Brain microvascular endothelial cell (primary cell): ENCODE measurements around the gene MX1.

Experiments
- DNase-seq: peaks from one replicate; pipeline ENCODE4 v3.0.0-alpha.2; 2020
- H3K27ac ChIP-seq: fragments of 250-450 bp; sonication (Bioruptor Pico); 2 replicates; pipeline ENCODE4 v1.5.1; 2020; ENCODE audit warnings: mild to moderate bottlenecking, moderate library complexity
- H3K27me3 ChIP-seq: fragments of 250-450 bp; sonication (Bioruptor Pico); replicated peaks from 2 replicates; pipeline ENCODE4 v1.5.1; 2020; ENCODE audit warnings: mild to moderate bottlenecking
- H3K36me3 ChIP-seq: fragments of 250-450 bp; sonication (Bioruptor Pico); replicated peaks from 2 replicates; pipeline ENCODE4 v1.5.1; 2020; ENCODE audit warnings: mild to moderate bottlenecking
- H3K4me3 ChIP-seq: 2 replicates; pipeline ENCODE4 v1.5.1; 2011; ENCODE audit warnings: low read depth, mild to moderate bottlenecking, control low read depth, low read length, moderate library complexity
- CTCF ChIP-seq: IDR thresholded peaks from 2 replicates; pipeline ENCODE4 v1.5.1; 2011; ENCODE audit warnings: low read depth, mild to moderate bottlenecking, moderate library complexity, low read length, control low read depth, inconsistent platforms; ENCODE audit errors: missing control alignments
- in situ Hi-C: cut with HindIII; loops from 2 replicates; pipeline ENCODE4 v1.10.0; 2017; ENCODE audit warnings: low sequenced_read_pairs, low pct_ligation_motif_present

MX1 gene

DNA sequence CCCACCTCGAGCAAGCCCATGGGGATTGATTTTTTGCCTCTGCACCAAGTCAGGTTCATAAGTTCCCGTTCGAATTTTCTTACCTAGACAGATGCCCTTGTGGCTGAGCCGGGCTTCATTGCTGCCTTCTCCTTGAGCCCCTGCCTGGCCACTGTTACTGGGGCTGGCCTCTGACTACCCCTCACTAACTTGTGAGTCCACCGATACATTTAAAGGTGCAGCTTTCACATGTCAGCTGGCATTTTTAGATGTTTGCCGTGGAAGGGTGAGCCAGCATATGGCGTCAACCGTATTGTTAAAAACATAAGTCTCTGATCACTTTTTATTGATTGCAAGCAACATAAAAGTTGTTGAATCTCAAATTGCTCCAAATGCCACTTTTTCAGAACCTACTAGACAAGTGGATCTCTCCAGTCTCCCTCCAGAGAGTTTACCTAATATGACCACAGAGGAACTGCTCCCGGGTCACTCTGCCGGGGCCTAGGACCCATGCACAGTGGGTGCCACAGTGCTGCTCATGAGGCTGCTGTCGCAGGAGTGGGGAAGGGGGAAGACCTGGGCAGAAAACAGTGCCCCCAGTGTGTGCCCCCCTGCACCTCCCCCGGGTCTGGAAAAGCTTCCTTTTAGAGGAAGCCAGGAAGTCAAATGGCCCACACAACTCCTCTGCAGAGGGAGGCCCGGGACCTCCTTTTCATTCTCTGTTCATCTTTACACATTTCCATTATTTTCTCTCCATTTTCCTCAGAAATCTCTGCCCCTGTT lies 18.8 kb downstream of the MX1 start:
- TF ChIP-seq CTCF: no peak
- Histone ChIP-seq H3K27ac (no peak overlapping the region), H3K27me3 (no peaks in the 10 kb centered on the region), H3K36me3 (no peaks in the 10 kb centered on the region), H3K4me3 (no peak overlapping the region)
- no peak for DNase-seq
- in situ Hi-C loops: no loop called here

- DNase-seq: no peak
- Histone ChIP-seq H3K27ac (no peak overlapping the region), H3K36me3 (no peaks in the 10 kb centered on the region), H3K27me3 (no peaks in the 10 kb centered on the region), H3K4me3 (no peak overlapping the region)
- TF ChIP-seq CTCF: no peak
- in situ Hi-C loops: no loop called here
Measured at GRCh38 chr21:41445465-41445862, 19.4 kb downstream of the MX1 start.

GRCh38 chr21:41446586-41446985 lies 20.5 kb downstream of the MX1 start:
- in situ Hi-C loops: no loop called here
- no peaks in the 10 kb centered on the region for H3K27me3 ChIP-seq
- no peak overlapping the region for H3K27ac ChIP-seq
- H3K4me3 ChIP-seq: no peak overlapping the region
- no peak for TF ChIP-seq CTCF
- no peaks in the 10 kb centered on the region for H3K36me3 ChIP-seq
- DNase-seq: no peak

DNA sequence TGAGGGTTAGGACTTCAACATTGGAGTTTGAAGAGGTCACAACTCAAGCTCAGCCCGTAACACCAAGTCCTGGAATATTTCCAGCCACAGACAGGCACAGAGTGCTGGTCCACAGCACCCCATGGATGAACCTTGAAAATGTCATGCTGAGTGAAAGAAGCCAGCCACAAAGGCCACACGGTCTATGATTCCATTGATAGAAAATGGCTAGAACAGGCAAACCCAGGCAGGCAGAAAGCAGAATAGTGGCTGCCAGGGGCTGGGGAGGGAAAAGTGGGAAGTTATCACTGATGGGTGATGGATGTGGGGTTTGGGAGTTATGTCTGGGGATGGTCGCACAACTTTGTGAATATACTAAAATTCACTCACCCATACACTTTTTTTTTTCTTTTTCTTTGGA lies 21.3 kb downstream of the MX1 start:
- in situ Hi-C loops: no loop called here
- Histone ChIP-seq H3K4me3 (no peak overlapping the region), H3K27me3 (no peaks in the 10 kb centered on the region), H3K27ac (no peak overlapping the region), H3K36me3 (no peaks in the 10 kb centered on the region)
- no peak for TF ChIP-seq CTCF
- no peak for DNase-seq

DNA sequence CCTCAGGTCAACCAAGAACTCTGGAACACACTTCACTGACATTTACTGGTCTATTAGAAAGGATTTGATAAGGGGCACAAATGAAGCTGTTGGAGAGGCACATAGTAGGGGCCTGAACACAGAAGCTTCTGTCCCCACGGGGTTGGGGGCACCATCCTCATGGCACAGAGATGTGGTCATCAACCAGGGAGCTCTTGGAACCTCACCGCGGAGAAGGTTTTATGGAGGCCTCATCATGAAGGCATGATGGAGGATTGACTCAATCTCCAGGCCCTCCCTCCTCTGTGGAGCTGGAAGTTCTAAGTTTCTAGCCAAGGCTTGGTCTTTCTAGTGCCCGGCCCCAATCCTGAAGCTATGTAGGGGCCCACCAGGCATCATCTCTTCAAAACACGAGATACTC lies 23.6 kb downstream of the MX1 start:
- no peak for DNase-seq
- Histone ChIP-seq H3K36me3 (no peaks in the 10 kb centered on the region), H3K4me3 (no peak overlapping the region), H3K27ac (no peak overlapping the region), H3K27me3 (no peaks in the 10 kb centered on the region)
- in situ Hi-C loops: no loop called here
- TF ChIP-seq CTCF: no peak
